ENCODE measurements around the gene TNFRSF18.
"Not testable (repeated sequence)": the region's sequence is repeated elsewhere in the genome, so short reads cannot be mapped to it uniquely, and the experiment has no call there.

TNFRSF18 gene

DNA sequence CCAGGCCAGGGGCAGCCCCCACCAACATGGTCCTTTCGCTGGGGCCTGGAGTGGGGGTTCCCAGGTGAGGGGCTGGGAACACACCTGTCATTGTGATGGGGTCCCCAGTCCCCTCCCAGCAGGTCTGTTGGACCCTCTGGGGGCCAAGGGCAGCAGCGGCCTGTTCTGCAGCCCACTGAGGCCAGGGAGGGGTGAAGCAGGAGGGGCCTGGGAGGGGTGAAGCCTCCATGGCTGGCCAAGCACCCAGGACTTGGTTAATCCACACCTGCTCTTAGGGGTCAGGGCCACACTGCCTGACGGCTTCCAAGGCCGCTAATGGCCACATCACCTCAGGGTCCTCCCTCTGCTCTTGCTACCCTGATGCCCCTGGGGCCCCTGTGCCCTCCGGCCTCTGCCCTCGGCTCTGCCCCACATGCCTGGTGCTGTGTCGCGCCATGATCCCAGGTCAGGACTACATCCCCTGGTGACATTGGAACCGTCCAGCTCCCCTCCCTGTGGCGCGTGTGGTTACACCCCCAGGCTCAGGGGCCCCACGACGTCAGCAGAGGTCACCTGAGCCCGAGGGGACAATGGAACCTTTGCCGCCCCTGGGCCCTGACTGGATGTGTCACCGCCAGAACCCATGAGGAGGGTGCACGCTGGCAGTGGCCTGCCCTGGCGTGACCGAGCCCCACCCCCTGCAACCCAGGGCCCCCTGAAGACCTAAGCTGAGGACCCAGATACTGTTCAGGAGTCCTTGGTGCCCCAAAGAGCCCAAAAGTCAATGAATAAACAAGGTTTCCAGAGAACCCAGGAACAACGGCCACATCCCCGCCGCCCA is 7.0 kb downstream of the TNFRSF18 start:
- no peak overlapping the region for H3K4me3 ChIP-seq (ENCODE audit: low read depth, low read length)

DNA sequence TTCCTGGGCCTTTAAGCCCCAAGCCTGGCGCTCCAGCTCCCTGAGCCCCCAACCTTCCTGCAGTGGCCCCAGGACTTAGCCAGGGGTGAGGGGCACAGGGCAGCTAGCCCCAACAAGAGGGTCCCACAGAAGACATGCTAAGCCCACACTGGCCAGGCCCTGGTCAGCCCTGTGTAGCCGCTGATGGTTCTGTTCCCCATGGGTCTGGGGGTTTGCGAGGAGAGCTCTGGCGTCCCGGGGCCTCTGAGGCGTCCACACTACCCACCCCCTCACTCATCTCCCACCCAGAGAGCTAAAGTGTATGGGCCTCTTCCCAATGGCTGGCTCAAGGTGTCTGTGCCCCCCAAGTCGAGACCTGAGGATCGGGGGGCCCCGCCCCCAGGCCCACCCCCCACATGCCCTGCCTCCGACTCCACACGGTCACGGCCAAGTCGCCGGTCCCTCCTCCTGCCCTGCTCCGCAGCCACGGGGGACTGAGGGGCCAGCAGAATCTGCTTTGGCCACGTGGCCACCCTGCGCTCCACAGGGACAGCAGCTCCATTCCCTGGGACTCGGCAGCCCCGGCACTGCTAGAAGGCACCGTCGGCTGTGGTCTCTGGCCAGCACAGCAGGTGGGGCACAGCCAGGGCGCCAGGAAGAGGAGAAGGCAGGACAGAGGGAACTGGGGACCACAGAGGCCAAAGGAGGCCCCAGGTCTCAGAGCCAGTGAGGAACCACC is 7.8 kb downstream of the TNFRSF18 start:
- H3K4me3 ChIP-seq (ENCODE audit: low read depth, low read length), result no peak overlapping the region

DNA sequence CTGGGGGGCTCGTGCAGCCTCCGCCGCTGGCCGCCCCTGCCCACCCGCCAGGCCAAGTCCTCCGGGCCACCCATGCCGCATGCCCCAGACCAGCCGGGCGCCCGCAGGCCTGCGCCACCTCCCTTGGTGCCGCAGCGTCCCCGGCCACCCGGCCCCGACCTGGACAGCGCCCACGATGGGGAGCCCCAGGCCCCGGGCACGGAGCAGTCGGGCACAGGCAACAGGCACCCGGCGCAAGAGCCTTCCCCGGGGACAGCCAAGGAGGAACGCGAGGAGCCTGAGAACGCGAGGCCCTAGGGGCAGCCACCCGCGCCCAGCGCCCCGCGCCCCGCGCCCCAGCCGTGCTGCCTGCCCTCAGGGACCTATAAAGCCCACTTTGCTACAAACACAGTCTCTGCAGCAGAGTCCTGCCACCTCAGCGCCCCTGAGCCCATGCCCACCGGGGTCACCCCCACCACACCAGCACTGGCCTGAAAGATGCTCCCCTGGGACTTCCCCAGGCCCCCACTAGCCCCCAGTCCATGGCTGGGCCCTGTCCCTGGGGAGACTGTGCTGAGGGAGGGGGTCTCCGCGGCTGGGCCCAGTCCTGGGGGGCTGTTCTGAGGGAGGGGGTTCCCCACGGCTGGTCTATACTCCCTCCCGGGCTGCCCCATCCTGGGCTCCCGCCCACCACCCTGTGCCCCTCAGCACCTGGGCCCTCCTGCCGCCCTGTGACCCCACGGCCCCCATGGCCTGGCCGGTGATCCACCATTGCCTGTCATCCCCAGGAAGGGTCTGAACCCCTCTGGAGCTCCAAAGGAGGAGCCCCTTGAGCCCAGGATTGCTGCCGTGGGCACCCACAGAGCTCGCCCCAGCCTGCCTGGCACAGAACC is 8.6 kb downstream of the TNFRSF18 start:
- no peak overlapping the region for H3K4me3 ChIP-seq (ENCODE audit: low read depth, low read length)

DNA sequence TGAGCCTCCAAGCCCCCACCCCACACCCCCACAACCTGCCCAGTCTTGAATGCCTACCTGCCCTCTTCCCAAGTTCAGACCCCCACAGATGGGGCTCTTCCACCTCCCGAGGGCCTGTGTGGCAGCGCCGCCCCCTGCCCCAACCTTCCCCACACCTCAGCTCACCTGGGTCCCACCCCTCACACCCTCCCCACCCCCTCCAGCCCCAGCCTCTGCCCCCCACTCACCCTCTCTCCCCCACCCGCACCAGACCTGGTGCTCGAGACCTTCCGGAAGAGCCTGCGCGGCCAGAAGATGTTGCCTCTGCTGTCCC is 9.2 kb downstream of the TNFRSF18 start:
- no peak overlapping the region for H3K4me3 ChIP-seq (ENCODE audit: low read depth, low read length)

DNA sequence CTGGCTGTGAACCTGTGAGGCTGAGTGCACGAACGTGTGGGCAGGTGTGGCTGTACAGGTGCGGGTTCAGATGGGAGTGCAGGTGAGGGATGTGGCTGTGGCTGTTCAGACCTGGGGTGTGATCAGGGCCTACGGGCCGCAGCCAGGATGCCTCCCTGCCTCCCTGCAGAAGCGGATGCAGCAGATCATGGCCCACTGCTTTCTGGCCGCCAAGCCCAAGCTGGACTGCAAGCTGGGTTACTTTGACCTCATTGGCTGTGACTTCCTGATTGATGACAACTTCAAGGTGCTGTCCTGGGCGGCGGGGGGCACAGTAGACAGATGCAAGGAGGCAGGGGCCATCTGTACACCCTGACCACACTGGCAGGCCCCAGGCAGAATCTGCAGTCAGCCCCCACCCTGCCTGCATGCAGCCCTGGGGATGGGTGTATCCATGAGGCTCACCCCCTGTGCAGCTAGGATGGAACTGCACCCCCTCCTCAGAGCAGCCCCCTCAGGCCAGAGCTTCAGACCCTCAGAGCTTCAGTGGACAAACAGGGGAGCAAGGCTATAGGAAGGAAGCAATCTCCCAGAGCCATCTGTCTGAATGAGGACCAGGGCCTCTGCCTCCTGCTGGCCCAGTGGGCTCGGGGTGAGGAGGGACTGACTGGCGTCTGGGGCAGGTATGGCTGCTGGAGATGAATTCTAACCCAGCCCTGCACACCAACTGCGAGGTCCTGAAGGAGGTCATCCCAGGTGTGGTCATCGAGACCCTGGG is 9.8 kb downstream of the TNFRSF18 start:
- H3K4me3 ChIP-seq (ENCODE audit: low read depth, low read length), result no peak overlapping the region

DNA sequence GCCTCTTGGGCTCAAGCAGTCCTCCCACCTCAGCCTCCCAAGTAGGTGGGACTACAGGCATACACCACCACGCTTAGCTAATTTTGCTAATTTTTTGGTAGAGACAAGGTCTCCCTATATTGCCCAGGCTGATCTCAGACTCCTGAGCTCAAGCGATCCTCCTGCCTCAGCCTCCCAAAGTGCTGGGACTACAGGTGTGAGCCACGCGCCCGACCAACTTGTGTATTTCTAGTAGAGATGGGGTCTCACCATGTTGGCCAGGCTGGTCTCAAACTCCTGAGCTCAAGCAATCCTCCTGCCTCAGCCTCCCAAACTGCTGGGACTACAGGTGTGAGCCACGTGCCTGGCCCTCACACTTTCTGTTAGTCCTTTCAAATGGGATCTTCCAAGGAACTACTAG is 10.7 kb downstream of the TNFRSF18 start:
- not testable (repeated sequence) for H3K4me3 ChIP-seq (ENCODE audit: low read depth, low read length)

DNA sequence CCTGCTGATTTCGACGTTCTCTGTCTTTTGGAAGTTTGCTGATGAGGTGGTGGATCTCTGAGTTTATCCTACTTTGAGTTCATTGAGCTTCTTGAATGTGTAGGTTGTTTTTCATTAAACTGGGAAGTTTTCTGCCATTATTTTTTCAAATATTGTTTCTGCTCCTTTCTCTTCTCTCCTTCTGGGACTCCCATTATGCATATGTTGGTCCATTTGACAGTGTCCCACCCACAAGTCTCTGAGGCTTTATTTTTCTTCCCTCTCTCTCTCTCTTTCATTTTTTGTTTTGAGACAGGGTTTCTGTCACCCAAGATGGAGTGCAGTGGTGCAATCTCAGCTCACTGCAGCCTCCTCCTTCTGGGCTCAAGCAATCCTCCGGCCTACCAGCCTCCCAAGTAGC is 11.7 kb downstream of the TNFRSF18 start:
- H3K4me3 ChIP-seq (ENCODE audit: low read depth, low read length), result no peak overlapping the region

DNA sequence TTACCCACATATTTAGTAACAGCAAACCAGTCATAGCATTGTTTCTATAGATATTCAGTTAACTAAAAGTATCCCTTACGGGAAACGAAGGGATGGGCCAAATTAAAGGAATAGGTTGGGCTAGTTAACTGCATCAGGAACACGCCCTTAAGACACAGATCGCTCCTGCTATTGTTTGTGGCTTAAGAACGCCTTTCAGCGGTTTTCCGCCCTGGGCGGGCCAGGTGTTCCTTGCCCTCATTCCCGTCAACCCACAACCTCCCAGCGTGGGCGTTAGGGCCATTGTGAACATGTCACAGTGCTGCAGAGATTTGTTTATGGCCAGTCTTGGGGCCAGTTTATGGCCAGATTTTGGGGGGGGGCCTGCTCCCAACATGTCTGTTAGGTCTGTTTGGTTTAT is 14.7 kb downstream of the TNFRSF18 start:
- H3K4me3 ChIP-seq (ENCODE audit: low read depth, low read length), result no peak overlapping the region

DNA sequence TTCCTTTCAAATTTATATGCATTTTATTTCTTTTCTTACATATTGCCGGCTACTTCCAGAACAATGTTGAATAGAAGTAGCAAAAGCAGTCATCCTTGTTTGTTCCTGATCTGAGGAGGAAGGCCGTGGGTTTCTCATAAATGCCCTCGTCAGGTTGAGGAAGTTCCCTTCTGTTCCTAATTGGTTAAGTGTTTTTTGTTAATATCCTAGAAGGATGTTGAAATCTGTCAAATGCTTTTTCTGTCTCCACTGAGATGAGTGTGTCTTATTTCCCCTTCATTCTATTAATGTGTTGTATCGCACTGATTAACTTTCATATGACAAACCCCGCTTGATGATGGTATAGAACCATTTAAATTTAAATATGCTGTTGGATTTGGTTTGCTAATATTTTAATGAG is 17.3 kb downstream of the TNFRSF18 start:
- H3K4me3 ChIP-seq (ENCODE audit: low read depth, low read length), result no peak overlapping the region

DNA sequence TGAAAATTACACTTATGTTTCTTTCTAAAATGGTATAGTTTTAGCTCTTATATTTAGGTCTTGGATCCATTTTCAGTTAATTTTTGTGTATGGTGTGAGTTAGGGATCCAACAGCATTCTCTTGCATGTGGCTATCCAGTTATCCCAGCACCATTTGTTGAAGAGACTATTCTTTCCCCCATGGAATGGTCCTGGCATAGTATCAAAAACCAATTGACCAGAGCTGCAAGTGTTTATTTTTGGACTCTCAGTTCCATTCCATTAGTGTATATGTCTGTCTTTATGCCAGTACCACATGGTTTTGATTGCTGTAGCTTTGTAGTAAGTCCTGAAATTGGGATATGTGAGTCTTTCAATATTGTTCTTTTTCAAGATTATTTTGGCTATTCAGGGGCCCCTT is 18.5 kb downstream of the TNFRSF18 start:
- H3K4me3 ChIP-seq (ENCODE audit: low read depth, low read length), result no peak overlapping the region

DNA sequence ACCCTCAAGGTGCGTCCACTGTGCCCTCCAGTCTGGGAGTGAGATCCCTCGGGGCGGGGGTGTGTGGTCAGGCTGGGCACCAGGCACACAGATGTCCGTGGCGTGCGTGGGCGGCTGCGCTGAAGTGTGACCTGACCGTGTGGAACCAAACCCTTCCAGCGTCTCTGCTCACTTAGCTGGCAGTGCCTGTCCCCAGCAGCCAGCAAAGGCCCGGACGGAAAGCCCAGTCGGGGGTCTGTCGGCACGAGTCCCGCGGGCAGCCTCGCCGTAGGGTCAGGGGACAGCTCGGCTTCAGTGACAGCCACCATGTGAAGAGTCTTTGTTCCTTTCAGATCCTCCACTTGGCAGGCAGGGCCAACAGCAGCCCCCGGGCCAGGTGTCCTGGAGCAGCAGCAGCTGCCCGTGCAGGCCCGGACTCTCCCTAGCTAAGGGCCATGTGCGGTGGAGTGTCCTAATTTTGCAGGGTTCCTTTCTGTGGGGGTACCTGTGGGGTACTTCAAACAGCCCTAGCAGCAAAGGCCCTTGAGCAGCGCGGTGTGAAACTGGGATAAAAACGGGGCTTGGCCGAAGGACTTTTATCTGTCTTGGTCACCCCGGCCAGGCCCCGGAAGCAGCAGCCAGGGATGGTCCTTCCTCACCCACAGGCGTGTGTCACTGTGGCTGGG is 21.2 kb downstream of the TNFRSF18 start:
- H3K4me3 ChIP-seq (ENCODE audit: low read depth, low read length), result no peak overlapping the region

DNA sequence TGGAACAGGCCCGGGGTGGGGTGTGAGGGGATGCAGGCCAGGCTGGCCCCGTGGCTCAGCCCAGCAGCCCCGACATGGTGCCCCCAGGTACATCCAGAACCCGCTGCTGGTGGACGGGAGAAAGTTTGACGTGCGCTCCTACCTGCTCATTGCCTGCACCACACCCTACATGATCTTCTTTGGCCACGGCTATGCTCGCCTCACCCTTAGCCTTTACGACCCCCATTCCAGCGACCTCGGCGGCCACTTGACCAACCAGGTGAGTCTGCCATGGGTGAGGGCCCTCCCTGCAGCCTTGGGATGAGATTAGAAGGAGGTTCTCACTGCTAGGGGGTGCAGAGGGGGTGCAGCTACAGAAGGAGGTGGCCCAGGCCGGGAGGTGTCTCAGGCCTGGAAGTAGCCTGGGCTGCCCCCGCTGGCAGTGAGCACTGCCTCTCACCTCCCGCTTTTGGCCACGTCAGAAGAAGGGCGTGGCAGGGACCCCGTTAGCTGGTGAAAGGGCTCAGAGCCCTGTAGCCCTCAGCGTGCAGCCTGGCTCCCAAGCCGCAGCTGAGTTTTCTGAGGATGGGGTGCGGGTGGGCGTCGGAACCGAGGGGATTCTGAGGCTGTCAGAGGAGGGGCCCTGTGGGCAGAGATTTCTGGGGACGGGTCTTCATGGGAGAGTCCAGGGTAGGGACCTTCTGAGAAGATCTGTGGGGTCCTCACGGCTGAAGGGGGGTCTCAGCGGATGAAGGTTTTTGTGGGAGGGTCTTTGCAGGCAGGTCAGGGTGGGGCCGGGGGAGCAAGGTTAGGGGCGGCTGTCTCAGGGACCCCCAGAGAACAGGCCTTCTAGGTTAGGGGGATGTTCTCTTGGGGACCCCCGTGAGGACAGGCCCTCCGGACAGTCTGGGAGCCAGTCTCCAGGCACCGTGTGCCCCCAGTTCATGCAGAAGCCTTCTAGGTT is 22.3 kb downstream of the TNFRSF18 start:
- H3K4me3 ChIP-seq (ENCODE audit: low read depth, low read length), result no peak overlapping the region

DNA sequence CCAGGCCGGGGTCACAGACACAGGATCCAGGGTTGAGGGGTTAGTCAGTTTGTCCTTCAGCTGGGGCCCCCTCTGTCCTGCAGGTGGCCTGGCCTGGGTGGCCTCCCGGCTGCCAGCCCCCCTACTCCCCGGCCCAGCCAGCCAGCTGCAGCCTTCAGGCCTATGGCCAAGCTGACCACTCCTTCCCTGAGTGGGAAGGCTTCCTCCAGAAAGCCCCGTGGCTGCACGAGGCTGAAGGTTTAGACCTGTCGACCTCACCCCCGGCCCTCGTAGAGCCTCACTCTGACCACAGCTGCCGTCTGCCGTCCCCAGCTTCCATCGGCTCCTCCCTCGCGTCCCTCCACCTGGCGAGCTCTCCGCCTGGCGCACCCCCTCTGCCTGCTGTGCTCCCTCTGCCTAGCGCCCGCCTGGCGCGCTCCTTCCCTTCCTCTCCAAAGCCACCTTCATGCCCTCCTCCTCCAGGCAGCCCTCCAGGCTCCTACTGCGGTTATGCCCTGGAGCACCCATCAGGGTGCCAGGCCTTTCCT is 23.1 kb downstream of the TNFRSF18 start:
- H3K4me3 ChIP-seq (ENCODE audit: low read depth, low read length), result no peak overlapping the region

DNA sequence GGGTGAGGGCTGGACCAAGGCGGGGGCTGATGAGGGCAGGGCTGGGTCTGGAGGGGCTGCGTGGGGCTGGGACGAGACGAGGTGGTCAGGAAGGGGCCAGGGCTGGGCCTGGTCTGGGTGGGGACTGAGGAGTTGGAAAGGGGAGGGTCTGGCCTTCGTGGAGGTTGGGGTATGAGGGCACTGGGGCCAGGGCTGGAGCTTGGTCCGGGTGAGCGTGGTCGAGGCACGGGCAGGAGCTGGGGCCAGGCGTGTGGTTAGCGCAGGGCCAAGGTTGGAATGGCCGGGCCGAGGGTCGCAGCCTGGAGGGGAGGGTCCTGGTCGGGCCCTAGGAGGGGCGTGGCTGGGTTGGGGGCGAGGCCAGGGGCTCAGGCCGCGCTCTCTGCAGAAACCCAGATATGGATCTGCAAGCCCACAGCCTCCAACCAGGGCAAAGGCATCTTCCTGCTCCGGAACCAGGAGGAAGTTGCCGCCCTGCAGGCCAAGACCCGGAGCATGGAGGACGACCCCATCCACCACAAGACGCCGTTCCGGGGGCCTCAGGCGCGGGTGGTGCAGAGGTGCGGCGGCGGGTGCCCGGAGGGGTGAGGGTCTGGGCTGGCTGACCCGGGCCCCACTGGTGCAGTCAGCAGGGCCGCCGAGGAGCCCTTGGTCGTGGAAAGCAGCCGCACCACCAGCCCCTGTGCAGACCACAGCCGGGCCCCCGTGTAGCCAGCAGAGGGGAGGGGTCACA is 23.7 kb downstream of the TNFRSF18 start:
- no peak overlapping the region for H3K4me3 ChIP-seq (ENCODE audit: low read depth, low read length)

DNA sequence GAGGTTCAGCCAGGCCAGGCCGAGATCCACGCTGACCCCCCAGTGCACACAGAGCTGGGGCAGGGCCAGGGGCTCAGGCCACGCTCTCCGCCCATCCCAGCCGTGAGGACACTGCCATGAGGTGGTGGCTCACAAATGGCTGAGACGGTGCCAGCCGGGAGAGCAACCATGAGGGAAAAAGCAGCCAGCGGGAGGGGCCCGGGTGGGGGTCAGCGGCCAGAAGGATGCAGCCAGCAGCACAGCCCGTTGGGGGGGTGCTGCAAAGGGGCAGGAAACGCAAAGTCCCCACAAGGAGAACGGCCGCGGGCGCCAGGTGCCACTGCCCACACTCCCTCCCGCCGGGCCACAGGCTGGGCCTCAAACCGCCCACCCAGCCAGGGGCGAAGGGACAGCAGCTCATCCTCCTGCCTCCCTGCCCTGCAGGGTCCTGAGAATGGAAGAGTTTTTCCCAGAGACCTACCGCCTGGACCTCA is 24.4 kb downstream of the TNFRSF18 start:
- no peak overlapping the region for H3K4me3 ChIP-seq (ENCODE audit: low read depth, low read length)

DNA sequence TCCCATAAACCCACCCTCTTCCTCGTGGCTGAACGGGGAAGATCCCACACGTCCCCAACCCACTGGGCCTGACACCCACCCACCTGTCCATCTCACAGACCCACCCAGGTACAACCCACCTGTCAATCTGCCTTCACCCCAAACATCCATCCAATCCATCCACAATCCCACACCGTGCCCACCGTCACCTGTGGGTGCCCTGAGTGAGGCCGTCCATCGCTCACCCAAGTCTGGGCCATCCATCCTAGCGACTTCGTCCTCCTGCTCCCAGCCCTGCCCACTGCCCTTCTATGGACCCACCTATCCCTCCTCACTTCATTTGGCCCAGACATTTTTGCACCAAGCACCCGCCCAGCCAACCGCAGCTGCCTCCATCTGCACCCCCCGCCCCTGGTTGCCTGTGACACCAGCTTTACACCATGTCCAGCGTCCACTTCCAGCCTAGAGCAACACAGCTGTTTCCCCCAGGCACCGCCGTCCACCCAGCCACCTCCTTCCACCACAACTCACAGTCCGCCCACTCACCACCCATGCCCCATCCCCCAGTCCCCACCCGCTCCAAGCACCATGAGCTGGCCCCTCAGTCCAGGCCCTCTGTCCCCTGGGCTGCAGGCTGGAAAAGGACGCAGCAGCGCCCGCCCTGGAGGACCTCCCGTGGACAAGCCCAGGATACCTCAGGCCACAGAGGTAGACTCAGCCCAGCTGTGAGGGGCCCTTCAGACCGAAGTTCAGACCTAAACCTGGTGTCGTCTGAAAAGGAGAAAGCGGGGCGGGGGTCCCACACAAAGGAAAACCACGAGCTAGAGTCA is 25.1 kb downstream of the TNFRSF18 start:
- H3K4me3 ChIP-seq (ENCODE audit: low read depth, low read length), result no peak overlapping the region
